T-helper 2 cell treated with Interferon-gamma antibody and Interleukin-4, amounts not matched to agents 100 ng/mL and 5 ng/mL, for 36 hours (primary cell): ENCODE data around the gene IKBKE. TPM values are rescaled to one million over a fixed set of nuclear protein-coding genes. Genes with fewer than 3 reads are reported as not detected.

ENCODE experiments used
- intact Hi-C: fragments of 100-400 bp; cut with micrococcal nuclease; formaldehyde crosslinking; loops from one replicate; pipeline ENCODE4 v1.15.1; 2023
- total RNA-seq: library from RNA; stranded (reverse); gene quantifications from 2 replicates; pipeline ENCODE4 v1.2.3, GENCODE V29; 2022

The IKBKE gene
- total RNA-seq, 1 donor from 2014 or later, result 98.6 TPM

GRCh38 chr1:206538901-206539640 is 68.8 kb downstream of the IKBKE start:
- intact Hi-C loops, result no loop called here

DNA sequence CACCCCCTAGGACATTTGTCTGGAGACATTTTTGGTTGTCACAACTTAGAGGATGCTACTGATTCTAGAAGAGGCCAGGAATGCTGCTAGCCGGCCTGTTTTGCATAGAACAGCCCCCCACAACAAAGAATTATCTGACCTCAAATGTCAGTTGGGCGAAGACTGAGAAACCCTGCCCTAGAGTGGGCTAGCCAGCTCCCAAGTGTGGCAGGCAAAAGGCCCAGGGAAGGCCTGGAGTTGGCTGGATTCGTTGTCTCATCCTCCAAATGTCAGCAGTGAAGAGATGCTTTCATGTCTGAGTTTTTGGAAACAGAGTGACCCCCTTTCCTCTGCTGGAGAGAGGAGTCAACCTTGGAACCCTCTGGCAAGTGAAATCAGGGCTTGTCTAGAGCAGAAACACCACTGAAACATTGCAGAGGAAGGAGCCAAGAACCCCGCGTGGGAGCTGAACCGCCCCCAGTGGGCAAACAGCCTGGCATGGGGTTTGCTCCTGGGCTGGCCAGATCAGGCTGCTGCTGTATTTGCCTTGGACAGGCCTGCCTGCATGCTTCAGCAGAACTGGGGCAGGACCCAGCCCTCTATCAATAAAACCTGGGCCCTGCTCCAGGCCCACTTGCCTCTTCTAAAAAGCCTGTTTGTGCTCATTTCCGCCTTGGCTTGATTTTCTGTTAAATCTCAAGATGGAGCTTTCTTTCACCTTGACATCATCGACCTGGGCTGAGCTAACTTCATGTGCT is 69.9 kb downstream of the IKBKE start:
- intact Hi-C loops, result no loop called here

- intact Hi-C loops, result no loop called here
Observed at GRCh38 chr1:206541236-206541833, 71.1 kb downstream of the IKBKE start.

DNA sequence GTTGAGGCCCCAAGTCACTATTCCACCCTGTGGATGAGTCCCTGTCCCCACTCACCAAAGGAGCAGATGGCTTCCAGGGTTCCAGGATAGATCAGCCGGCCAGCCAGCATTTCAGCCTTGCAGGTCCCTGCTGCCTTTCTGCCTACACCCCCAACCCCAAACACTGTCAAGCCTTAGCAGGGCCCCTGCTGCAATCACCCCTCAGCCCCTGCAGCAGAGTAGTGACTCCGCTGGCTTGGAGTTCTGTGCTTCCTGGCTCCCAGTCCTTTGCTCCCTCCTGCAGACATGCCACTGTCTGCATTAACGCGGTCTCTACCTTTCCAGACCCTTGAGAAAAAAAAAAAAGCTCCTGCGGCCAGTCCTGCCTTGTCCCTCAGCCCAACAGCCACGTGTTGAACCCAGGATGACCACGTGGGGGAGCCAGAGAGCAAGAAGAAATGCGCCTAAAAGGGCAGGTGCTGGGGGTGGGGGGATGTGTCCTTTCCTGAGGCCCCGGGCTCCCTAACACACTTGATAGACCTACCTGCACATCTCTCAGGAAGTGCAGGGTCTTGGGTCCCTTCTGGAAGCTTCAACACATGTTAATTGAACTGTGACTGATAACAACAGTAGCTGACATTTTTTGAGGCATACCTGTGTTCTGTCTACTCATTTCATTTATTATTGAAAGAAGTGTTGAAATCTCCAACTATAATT is 74.4 kb downstream of the IKBKE start:
- intact Hi-C loops, result loop anchor here (1.0 to 2.0 kb wide), 3 partner anchors 18 to 64 kb away; no protein-coding TSS in a partner anchor

GRCh38 chr1:206545351-206545750 is 75.1 kb downstream of the IKBKE start:
- intact Hi-C loops, result loop anchor here (1.0 to 2.0 kb wide), 3 partner anchors 17 to 63 kb away; no protein-coding TSS in a partner anchor

Other genes starting within 250 kb of the IKBKE start
- gene RASSF5, start 37.1 kb downstream of the IKBKE start, total RNA-seq, result 190 and 199 TPM in 2 replicates
- gene EIF2D, start 142.0 kb downstream of the IKBKE start, total RNA-seq, result 42.6 and 45.4 TPM in 2 replicates
- 7.1 and 7.9 TPM in 2 replicates for gene DYRK3, start 165.1 kb downstream of the IKBKE start, total RNA-seq
- 71.4 and 73.3 TPM in 2 replicates for gene MAPKAPK2, start 214.4 kb downstream of the IKBKE start, total RNA-seq